ENCODE data around the gene PTPRN2. TPM values are rescaled to one million over a fixed set of nuclear protein-coding genes. Genes with fewer than 3 reads are reported as not detected.

The PTPRN2 gene
- total RNA-seq, 1 experiment from 2014 or later: not detected

DNA sequence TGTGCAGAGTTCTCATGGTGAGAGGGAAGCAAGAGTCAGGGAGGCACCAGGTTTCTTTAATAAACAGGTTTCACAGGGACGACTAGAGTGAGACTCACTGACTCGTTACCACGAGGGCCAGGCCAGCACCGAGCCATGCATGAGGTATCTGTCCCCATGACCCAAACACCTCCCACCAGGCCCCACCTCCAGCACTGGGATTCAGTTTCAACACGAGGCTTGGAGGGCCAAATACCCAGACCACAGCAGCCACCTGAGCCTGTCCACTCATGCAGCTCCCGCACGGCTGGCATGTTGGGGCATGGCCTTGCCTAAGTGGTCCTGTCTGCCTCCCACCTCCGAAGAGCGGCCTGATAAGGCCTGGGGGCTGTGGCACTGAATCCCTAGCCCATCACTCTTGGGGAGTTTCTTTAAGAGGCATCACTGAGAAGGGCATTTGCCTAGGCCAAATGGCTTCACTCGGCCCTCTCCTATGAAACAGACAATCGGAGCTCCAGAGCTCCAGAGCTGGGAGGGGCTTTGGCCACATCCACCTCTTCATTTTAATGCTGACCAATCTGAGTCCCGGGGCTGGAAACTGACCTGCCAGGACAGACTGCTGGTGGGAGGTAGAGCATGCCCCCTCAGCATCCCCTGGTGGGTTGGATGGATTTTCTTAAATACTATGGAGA, 1093.0 kb downstream of the PTPRN2 start:
- Histone ChIP-seq H3K9me3 (ENCODE audit: insufficient read depth, low read depth) (0 out of 2 replicates have a peak, but pooled peaks cover 11% of the 10 kb centered on the region), H2AFZ (no peak overlapping the region), H3K79me2 (ENCODE audit: low read depth) (no peaks in the 10 kb centered on the region), H3K4me3 (no peak overlapping the region), H3K9me2 (ENCODE audit: insufficient read depth) (no peaks in the 10 kb centered on the region), H3K4me2 (no peak overlapping the region), H3K4me1 (replicated peaks; ENCODE audit: insufficient read depth) (peaks cover 3% of the 10 kb centered on the region; the same call in 1 of the 2 replicates), H3K27ac (no peak overlapping the region), H3K36me3 (ENCODE audit: low read depth) (no peaks in the 10 kb centered on the region), H3F3A (ENCODE audit: insufficient read depth, low read depth) (peaks cover 14% of the 10 kb centered on the region), H4K20me1 (ENCODE audit: insufficient read depth) (no peaks in the 10 kb centered on the region), H3K27me3 (ENCODE audit: insufficient read depth, low read depth) (peaks cover 77% of the 10 kb centered on the region)
- ChIA-PET POLR2A (ENCODE audit: unreplicated experiment) (no interaction called here), CTCF (no interaction called here)
- intact Hi-C loops (cut with micrococcal nuclease; ENCODE audit: unreplicated experiment): no loop called here
- no peak for DNase-seq
- no peak for TF ChIP-seq EZH2 (IDR thresholded peaks at IDR 0.05; ENCODE audit: low read depth)
- TF ChIP-seq, protein P1, sequence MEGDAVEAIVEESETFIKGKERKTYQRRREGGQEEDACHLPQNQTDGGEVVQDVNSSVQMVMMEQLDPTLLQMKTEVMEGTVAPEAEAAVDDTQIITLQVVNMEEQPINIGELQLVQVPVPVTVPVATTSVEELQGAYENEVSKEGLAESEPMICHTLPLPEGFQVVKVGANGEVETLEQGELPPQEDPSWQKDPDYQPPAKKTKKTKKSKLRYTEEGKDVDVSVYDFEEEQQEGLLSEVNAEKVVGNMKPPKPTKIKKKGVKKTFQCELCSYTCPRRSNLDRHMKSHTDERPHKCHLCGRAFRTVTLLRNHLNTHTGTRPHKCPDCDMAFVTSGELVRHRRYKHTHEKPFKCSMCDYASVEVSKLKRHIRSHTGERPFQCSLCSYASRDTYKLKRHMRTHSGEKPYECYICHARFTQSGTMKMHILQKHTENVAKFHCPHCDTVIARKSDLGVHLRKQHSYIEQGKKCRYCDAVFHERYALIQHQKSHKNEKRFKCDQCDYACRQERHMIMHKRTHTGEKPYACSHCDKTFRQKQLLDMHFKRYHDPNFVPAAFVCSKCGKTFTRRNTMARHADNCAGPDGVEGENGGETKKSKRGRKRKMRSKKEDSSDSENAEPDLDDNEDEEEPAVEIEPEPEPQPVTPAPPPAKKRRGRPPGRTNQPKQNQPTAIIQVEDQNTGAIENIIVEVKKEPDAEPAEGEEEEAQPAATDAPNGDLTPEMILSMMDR (conservative IDR thresholded peaks at IDR 0.05): no peak
- no TSS peak for BruUV-seq (replicated peaks)

- Histone ChIP-seq H3K27me3 (ENCODE audit: insufficient read depth, low read depth) (peaks cover 68% of the 10 kb centered on the region), H3K4me2 (no peak overlapping the region), H3K9me2 (ENCODE audit: insufficient read depth) (no peaks in the 10 kb centered on the region), H3F3A (ENCODE audit: insufficient read depth, low read depth) (peaks cover 14% of the 10 kb centered on the region), H4K20me1 (ENCODE audit: insufficient read depth) (no peaks in the 10 kb centered on the region), H3K27ac (no peak overlapping the region), H3K36me3 (ENCODE audit: low read depth) (no peaks in the 10 kb centered on the region), H2AFZ (no peak overlapping the region), H3K4me1 (replicated peaks; ENCODE audit: insufficient read depth) (peaks cover 3% of the 10 kb centered on the region; the same call in 1 of the 2 replicates), H3K4me3 (no peak overlapping the region), H3K79me2 (ENCODE audit: low read depth) (no peaks in the 10 kb centered on the region), H3K9me3 (ENCODE audit: insufficient read depth, low read depth) (0 out of 2 replicates have a peak, but pooled peaks cover 11% of the 10 kb centered on the region)
- intact Hi-C loops (cut with micrococcal nuclease; ENCODE audit: unreplicated experiment): no loop called here
- no peak for TF ChIP-seq EZH2 (IDR thresholded peaks at IDR 0.05; ENCODE audit: low read depth)
- TF ChIP-seq, protein P1 (conservative IDR thresholded peaks at IDR 0.05): no peak
- CTCF ChIA-PET: no interaction called here
- no peak for DNase-seq
- POLR2A ChIA-PET (ENCODE audit: unreplicated experiment): no interaction called here
- BruUV-seq (replicated peaks): no TSS peak
These were observed 1093.8 kb downstream of the PTPRN2 start for GRCh38 chr7:157493776-157494175.

DNA sequence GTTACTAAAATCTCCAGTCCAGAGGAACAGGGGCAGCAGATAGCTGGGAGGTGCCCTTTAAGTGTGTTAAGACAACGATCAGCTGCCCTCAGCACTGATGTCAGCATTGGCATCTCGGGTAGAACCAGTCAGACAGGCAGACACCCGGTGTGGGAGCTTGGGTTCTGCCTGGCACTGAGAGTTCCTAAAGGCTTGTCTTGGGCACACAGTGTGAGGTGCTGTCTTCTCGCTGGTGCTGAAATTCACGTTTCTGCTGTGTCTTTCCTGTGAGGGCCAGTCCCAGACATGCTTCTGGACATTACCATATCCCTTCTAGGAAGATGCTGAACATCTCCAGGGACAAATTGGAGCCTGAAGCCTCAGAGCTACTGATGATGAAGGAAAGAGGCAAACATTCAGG, 1094.6 kb downstream of the PTPRN2 start:
- Histone ChIP-seq H2AFZ (no peak overlapping the region), H3F3A (ENCODE audit: insufficient read depth, low read depth) (peaks cover 14% of the 10 kb centered on the region), H3K4me2 (no peak overlapping the region), H3K79me2 (ENCODE audit: low read depth) (no peaks in the 10 kb centered on the region), H3K4me3 (no peak overlapping the region), H3K9me2 (ENCODE audit: insufficient read depth) (no peaks in the 10 kb centered on the region), H4K20me1 (ENCODE audit: insufficient read depth) (no peaks in the 10 kb centered on the region), H3K4me1 (replicated peaks; ENCODE audit: insufficient read depth) (peaks cover 3% of the 10 kb centered on the region; the same call in 1 of the 2 replicates), H3K9me3 (ENCODE audit: insufficient read depth, low read depth) (0 out of 2 replicates have a peak, but pooled peaks cover 11% of the 10 kb centered on the region), H3K27ac (no peak overlapping the region), H3K36me3 (ENCODE audit: low read depth) (no peaks in the 10 kb centered on the region), H3K27me3 (ENCODE audit: insufficient read depth, low read depth) (peaks cover 66% of the 10 kb centered on the region)
- no peak for DNase-seq
- intact Hi-C loops (cut with micrococcal nuclease; ENCODE audit: unreplicated experiment): no loop called here
- ChIA-PET POLR2A (ENCODE audit: unreplicated experiment) (no interaction called here), CTCF (no interaction called here)
- TF ChIP-seq, protein P1 (conservative IDR thresholded peaks at IDR 0.05): no peak
- no peak for TF ChIP-seq EZH2 (IDR thresholded peaks at IDR 0.05; ENCODE audit: low read depth)
- no TSS peak for BruUV-seq (replicated peaks)

Data from PC-9 (cell line).